Esophagus muscularis mucosa (tissue), 4 donors: ENCODE results near the gene TMED5.

Source experiments
- CTCF ChIP-seq, 3 experiments: fragments of 200-600 bp in 2 of 3; fragments of 450-650 bp in 1 of 3; sonication (generic) in 2 of 3; IDR thresholded peaks; one replicate each; pipeline ENCODE4 v1.5.1; 2017 to 2019; ENCODE audit warnings: antibody characterized with exemption in 3 of 3, mild to moderate bottlenecking in 2 of 3, moderate library complexity in 1 of 3
- EP300 ChIP-seq: sonication (generic); formaldehyde crosslinking; IDR thresholded peaks from one replicate; pipeline ENCODE4 v1.6.1; 2017; ENCODE audit warnings: antibody characterized with exemption
- POLR2A ChIP-seq: fragments of 450-650 bp; IDR thresholded peaks from one replicate; pipeline ENCODE4 v1.6.1; 2017; ENCODE audit warnings: antibody characterized with exemption, moderate library complexity, mild to moderate bottlenecking, low read depth
- POLR2AphosphoS5 ChIP-seq, 2 donors: sonication (generic); formaldehyde crosslinking; IDR thresholded peaks; one replicate each; pipeline ENCODE4 v1.6.1; 2017; ENCODE audit warnings: antibody characterized with exemption in 2 of 2

- TF ChIP-seq POLR2A = no peak
- no peak for TF ChIP-seq CTCF (IDR thresholded peaks at IDR 0.05)
- TF ChIP-seq POLR2AphosphoS5 (IDR thresholded peaks at IDR 0.05) = no peak
- no peak for TF ChIP-seq EP300
Observed at GRCh38 chr1:93148001-93148400, 32.2 kb downstream of the TMED5 start.
